CMK (cell line): ENCODE results near the gene ZNF837.
A peak's percentile ranks its signal among the peaks of the same experiment; 100 is the strongest.
"Not testable (repeated sequence)": the region's sequence is repeated elsewhere in the genome, so short reads cannot be mapped to it uniquely, and the experiment has no call there.

Source experiments
- DNase-seq: peaks from one replicate; pipeline ENCODE4 v3.0.0-alpha.2; 2010; ENCODE audit warnings: low read depth

ZNF837 gene

GRCh38 chr19:58380662-58381459 is at the start of gene ZNF837:
TSS of gene ZNF837 (minus strand) at chr19:58381030. CDS start at chr19:58369332, 11,698 bp downstream.
- DNase-seq, result peak; percentile 100

GRCh38 chr19:58429745-58430144 is 48.9 kb upstream of the ZNF837 start:
- DNase-seq, result no peak

- no peak for DNase-seq
Observed at GRCh38 chr19:58428617-58429016, 47.8 kb upstream of the ZNF837 start.

GRCh38 chr19:58417071-58417470 is 36.2 kb upstream of the ZNF837 start:
- no peak for DNase-seq

- DNase-seq, result no peak
Observed at GRCh38 chr19:58416604-58417003, 35.8 kb upstream of the ZNF837 start.

GRCh38 chr19:58409010-58409790 is 28.4 kb upstream of the ZNF837 start:
- DNase-seq, result no peak

- DNase-seq, result peak; percentile 94
Observed at GRCh38 chr19:58408152-58409009, 27.6 kb upstream of the ZNF837 start, which contains the start of gene ZNF584. TSS of gene ZNF584 (plus strand) at chr19:58408649. CDS start at chr19:58409148, 499 bp downstream.

GRCh38 chr19:58407658-58408151 is 26.9 kb upstream of the ZNF837 start:
- DNase-seq, result no peak

GRCh38 chr19:58406818-58407657 is 26.2 kb upstream of the ZNF837 start:
- no peak for DNase-seq

GRCh38 chr19:58403920-58404478 is 23.2 kb upstream of the ZNF837 start:
- DNase-seq, result not testable (repeated sequence)

GRCh38 chr19:58401840-58402421 is 21.1 kb upstream of the ZNF837 start:
- DNase-seq, result no peak

GRCh38 chr19:58400916-58401839 is 20.3 kb upstream of the ZNF837 start:
- DNase-seq, result peak; percentile 100

GRCh38 chr19:58400316-58400915 is 19.6 kb upstream of the ZNF837 start:
- no peak for DNase-seq

GRCh38 chr19:58399903-58400302 is 19.1 kb upstream of the ZNF837 start:
- no peak for DNase-seq

- no peak for DNase-seq
Observed at GRCh38 chr19:58398545-58398944, 17.7 kb upstream of the ZNF837 start.

- no peak for DNase-seq
Observed at GRCh38 chr19:58398087-58398486, 17.3 kb upstream of the ZNF837 start.

GRCh38 chr19:58397533-58398037 is 16.8 kb upstream of the ZNF837 start:
- DNase-seq, result no peak

GRCh38 chr19:58396691-58397532 is 16.1 kb upstream of the ZNF837 start:
- no peak for DNase-seq
